ENCODE results near the gene PFKM.
A peak's percentile ranks its signal among the peaks of the same experiment; 100 is the strongest.

PFKM gene

GRCh38 chr12:48179466-48179865 lies 60.3 kb downstream of the PFKM start:
- TF ChIP-seq CTCF (IDR thresholded peaks at IDR 0.05; ENCODE audit: insufficient read depth, low read depth, low read length, missing control alignments), result no peak
- H3K4me3 ChIP-seq (ENCODE audit: low read depth, low read length), result no peak overlapping the region
- no peak for DNase-seq (ENCODE audit: low read depth)

GRCh38 chr12:48180424-48180823 lies 61.3 kb downstream of the PFKM start:
- no peak for TF ChIP-seq CTCF (IDR thresholded peaks at IDR 0.05; ENCODE audit: insufficient read depth, low read depth, low read length, missing control alignments)

GRCh38 chr12:48180857-48181495 lies 61.8 kb downstream of the PFKM start:
- DNase-seq (ENCODE audit: low read depth), result no peak
- TF ChIP-seq CTCF (IDR thresholded peaks at IDR 0.05; ENCODE audit: insufficient read depth, low read depth, low read length, missing control alignments), result no peak
- no peak overlapping the region for H3K4me3 ChIP-seq (ENCODE audit: low read depth, low read length)

More at GRCh38 chr12:48180424-48180823, 61.3 kb downstream of the PFKM start:
- no peak overlapping the region for H3K4me3 ChIP-seq (ENCODE audit: low read depth, low read length)
- no peak for DNase-seq (ENCODE audit: low read depth)

GRCh38 chr12:48182631-48183030 lies 63.5 kb downstream of the PFKM start:
- DNase-seq (ENCODE audit: low read depth), result no peak
- H3K4me3 ChIP-seq (ENCODE audit: low read depth, low read length), result peak overlapping the region; percentile 75
- no peak for TF ChIP-seq CTCF (IDR thresholded peaks at IDR 0.05; ENCODE audit: insufficient read depth, low read depth, low read length, missing control alignments)

- peak; percentile 81 for DNase-seq (ENCODE audit: low read depth)
- TF ChIP-seq CTCF (IDR thresholded peaks at IDR 0.05; ENCODE audit: insufficient read depth, low read depth, low read length, missing control alignments), result peak; percentile 51
- peak within 1 kb of the TSS; percentile 75 for H3K4me3 ChIP-seq (ENCODE audit: low read depth, low read length)
These were observed 64.1 kb downstream of the PFKM start, which contains the start of gene CCDC184 for GRCh38 chr12:48183091-48183875. TSS of gene CCDC184 (plus strand) at chr12:48183644. CDS start at chr12:48184123, 479 bp downstream.

- DNase-seq (ENCODE audit: low read depth), result no peak
- TF ChIP-seq CTCF (IDR thresholded peaks at IDR 0.05; ENCODE audit: insufficient read depth, low read depth, low read length, missing control alignments), result no peak
- peak overlapping the region; percentile 75 for H3K4me3 ChIP-seq (ENCODE audit: low read depth, low read length)
These were observed 64.8 kb downstream of the PFKM start for GRCh38 chr12:48183876-48184548.
